H1 (cell line): ENCODE measurements around the gene C2orf92.

Experiments
- CTCF ChIP-seq, 3 experiments: IDR thresholded peaks; 1 replicate in 2 of 3; 2 replicates in 1 of 3; pipeline versions ENCODE4 v1.5.1 to v1.6.1; 2011; ENCODE audit warnings: low read length in 3 of 3, mild to moderate bottlenecking in 3 of 3, inconsistent platforms in 2 of 3, low read depth in 1 of 3, moderate library complexity in 1 of 3; ENCODE audit not compliant: insufficient read depth in 1 of 3; ENCODE audit errors: control extremely low read depth in 1 of 3
- EP300 ChIP-seq, 2 experiments: IDR thresholded peaks; 1 replicate in 1 of 2; 2 replicates in 1 of 2; pipeline ENCODE4 v1.6.1; 2011 to 2012; ENCODE audit warnings: low read depth in 2 of 2, low read length in 2 of 2, mild to moderate bottlenecking in 2 of 2, borderline replicate concordance in 1 of 2, inconsistent platforms in 1 of 2, moderate library complexity in 1 of 2
- PHF8 ChIP-seq: fragments of 200-600 bp; sonication (generic); conservative IDR thresholded peaks from 2 replicates; pipeline ENCODE4 v1.7.1; 2012; ENCODE audit warnings: low read depth, mild to moderate bottlenecking, inconsistent platforms, low read length, moderate library complexity
- POLR2A ChIP-seq, 2 experiments: IDR thresholded peaks; 1 replicate in 1 of 2; 2 replicates in 1 of 2; pipeline ENCODE4 v1.6.1; 2011; ENCODE audit warnings: low read depth in 2 of 2, low read length in 2 of 2, mild to moderate bottlenecking in 2 of 2; ENCODE audit errors: control extremely low read depth in 1 of 2
- RAD21 ChIP-seq, 2 experiments: IDR thresholded peaks in 1 of 2; conservative IDR thresholded peaks in 1 of 2; 2 replicates each; pipeline ENCODE4 v1.6.1; 2011; ENCODE audit warnings: low read depth in 2 of 2, low read length in 2 of 2, improper control_type of control experiment in 1 of 2, inconsistent platforms in 1 of 2, mild to moderate bottlenecking in 1 of 2, moderate library complexity in 1 of 2
- RFX5 ChIP-seq: IDR thresholded peaks from 2 replicates; pipeline ENCODE4 v1.6.1; 2011; ENCODE audit warnings: low read depth, low read length, improper control_type of control experiment, borderline replicate concordance
- SAP30 ChIP-seq: fragments of 300-600 bp; sonication (generic); IDR thresholded peaks from 2 replicates; pipeline ENCODE4 v1.7.1; 2012; ENCODE audit warnings: low read length, moderate library complexity, mild to moderate bottlenecking, inconsistent platforms; ENCODE audit not compliant: insufficient read depth, insufficient replicate concordance

- TF ChIP-seq EP300 (IDR thresholded peaks at IDR 0.05; ENCODE audit: borderline replicate concordance in 1 of 2, low read depth in 2 of 2, low read length in 2 of 2) (no peak), CTCF (IDR thresholded peaks at IDR 0.05; ENCODE audit: control extremely low read depth in 1 of 3, insufficient read depth in 1 of 3, low read depth in 1 of 3, low read length in 3 of 3) (no peak), PHF8 (no peak), SAP30 (no peak), RAD21 (IDR thresholded peaks at IDR 0.05 in 1 of 2, conservative IDR thresholded peaks at IDR 0.05 in 1 of 2; ENCODE audit: low read depth in 2 of 2, low read length in 2 of 2) (no peak), RFX5 (no peak), POLR2A (IDR thresholded peaks at IDR 0.05; ENCODE audit: control extremely low read depth in 1 of 2, low read depth in 2 of 2, low read length in 2 of 2) (no peak)
Observed at GRCh38 chr2:97736608-97737330, 67.3 kb downstream of the C2orf92 start.
